ENCODE results near the gene TNK2.
A peak's percentile ranks its signal among the peaks of the same experiment; 100 is the strongest.

Gene TNK2

GRCh38 chr3:195897853-195898415, 10.4 kb downstream of the TNK2 start:
- DNase-seq: no peak

- DNase-seq: no peak
These were observed 11.1 kb downstream of the TNK2 start for GRCh38 chr3:195897081-195897852.

- DNase-seq: no peak
These were observed 11.8 kb downstream of the TNK2 start for GRCh38 chr3:195896361-195897080.

GRCh38 chr3:195895861-195896360, 12.4 kb downstream of the TNK2 start:
- DNase-seq: peak in 1 of 2 experiments; percentile 4

- DNase-seq: peak; percentile 28 to 42
These were observed 13.1 kb downstream of the TNK2 start for GRCh38 chr3:195895078-195895860.

- no peak for DNase-seq
These were observed 14.4 kb downstream of the TNK2 start for GRCh38 chr3:195893916-195894465.

GRCh38 chr3:195893516-195893915, 14.8 kb downstream of the TNK2 start:
- DNase-seq: no peak

GRCh38 chr3:195893044-195893395, 15.3 kb downstream of the TNK2 start:
- DNase-seq: no peak

GRCh38 chr3:195892105-195893043, 16.0 kb downstream of the TNK2 start:
- no peak for DNase-seq

GRCh38 chr3:195891431-195892104, 16.8 kb downstream of the TNK2 start:
- no peak for DNase-seq

- no peak for DNase-seq
These were observed 18.5 kb downstream of the TNK2 start for GRCh38 chr3:195889870-195890295.

GRCh38 chr3:195888981-195889869, 19.1 kb downstream of the TNK2 start:
- DNase-seq: no peak

- DNase-seq: no peak
These were observed 20.0 kb downstream of the TNK2 start for GRCh38 chr3:195888311-195888761.

GRCh38 chr3:195887670-195888069, 20.7 kb downstream of the TNK2 start:
- DNase-seq: no peak

GRCh38 chr3:195886181-195887141, 21.9 kb downstream of the TNK2 start:
- no peak for DNase-seq

- no peak for DNase-seq
These were observed 23.1 kb downstream of the TNK2 start for GRCh38 chr3:195885036-195885891.

GRCh38 chr3:195884691-195885035, 23.7 kb downstream of the TNK2 start:
- DNase-seq: no peak

- no peak for DNase-seq
These were observed 24.6 kb downstream of the TNK2 start for GRCh38 chr3:195883801-195884200.
